CD4-positive, alpha-beta T cell treated with Interleukin-17A for 1 hour (primary cell): ENCODE data around the gene CPLANE2.
A peak's percentile ranks its signal among the peaks of the same experiment; 100 is the strongest.
"Not testable (repeated sequence)": the region's sequence is repeated elsewhere in the genome, so short reads cannot be mapped to it uniquely, and the experiment has no call there.

Experiments
- DNase-seq: peaks from one replicate; pipeline ENCODE4 v3.0.0-alpha.2; 2020

The CPLANE2 gene

GRCh38 chr1:16226490-16227179 lies 10.3 kb downstream of the CPLANE2 start:
- DNase-seq: no peak

- DNase-seq: no peak
These were observed 10.9 kb downstream of the CPLANE2 start for GRCh38 chr1:16226129-16226489.

DNA sequence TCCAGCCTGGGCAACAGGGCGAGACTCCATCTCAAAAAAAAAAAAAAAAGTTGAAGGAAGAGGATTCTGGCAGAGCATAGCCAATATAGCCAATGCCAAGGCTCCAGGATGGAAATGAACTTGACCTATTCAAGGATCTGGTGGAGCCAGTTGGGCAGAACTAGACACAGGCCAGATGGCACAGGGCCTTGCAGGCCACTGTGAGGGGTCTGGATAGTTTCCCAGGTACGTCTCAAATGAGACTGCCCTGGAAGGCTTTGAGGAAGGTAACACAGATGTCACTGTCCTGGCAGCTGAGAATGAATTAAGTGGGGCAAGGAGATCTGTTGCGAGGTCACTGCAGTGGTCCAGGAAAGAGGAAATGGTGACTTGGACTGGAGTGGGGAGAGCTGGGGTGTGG lies 12.5 kb downstream of the CPLANE2 start:
- DNase-seq: no peak

GRCh38 chr1:16222716-16223115 lies 14.3 kb downstream of the CPLANE2 start:
- DNase-seq: not testable (repeated sequence)

GRCh38 chr1:16221499-16221898 lies 15.5 kb downstream of the CPLANE2 start:
- no peak for DNase-seq

DNA sequence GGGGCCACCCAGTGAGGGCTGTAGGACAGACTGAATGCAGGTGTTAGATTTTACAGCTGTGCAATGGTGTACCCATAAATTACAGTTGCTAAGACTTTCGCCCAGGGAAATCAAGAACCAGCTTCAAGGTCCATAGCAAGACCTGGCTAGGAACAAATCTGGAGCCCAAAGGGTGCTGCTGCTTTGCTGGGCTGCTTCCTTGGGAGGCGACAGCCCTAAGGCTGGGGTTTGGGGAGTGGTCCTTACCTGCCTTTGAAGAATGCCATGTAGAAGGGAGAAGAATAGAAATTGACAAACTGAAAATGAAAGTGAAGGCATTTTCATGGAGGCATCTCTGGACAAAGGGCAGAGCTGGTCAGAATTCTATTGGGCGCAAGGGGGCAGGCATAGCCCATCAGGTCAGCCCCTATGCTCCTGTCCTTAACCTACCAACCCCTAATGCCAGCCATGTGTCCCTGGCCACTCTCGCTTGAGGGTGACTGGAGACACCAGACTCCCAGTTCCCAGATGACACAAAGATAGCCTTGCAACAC lies 16.9 kb downstream of the CPLANE2 start:
- DNase-seq: no peak

DNA sequence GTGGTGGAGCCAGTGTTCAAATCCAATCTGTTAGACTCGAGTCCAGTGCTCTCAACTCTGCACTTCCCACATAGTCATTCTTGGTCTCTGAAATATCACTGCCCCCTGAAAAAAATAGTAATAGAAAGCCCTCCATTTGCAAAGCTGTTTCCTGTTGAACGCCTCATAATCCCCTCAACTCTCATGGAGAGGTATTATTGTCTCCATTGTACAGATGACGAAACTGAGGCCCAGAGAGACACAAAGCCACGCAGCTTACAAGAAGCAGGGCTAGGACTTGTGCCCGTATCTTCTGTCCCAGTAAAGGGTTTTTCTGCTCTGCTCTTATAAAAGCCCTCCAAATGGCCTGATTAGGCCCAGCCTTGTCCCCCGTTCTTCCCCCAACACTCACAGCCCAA lies 18.3 kb downstream of the CPLANE2 start:
- DNase-seq: no peak

GRCh38 chr1:16218014-16218673 lies 18.8 kb downstream of the CPLANE2 start:
- DNase-seq: no peak

DNA sequence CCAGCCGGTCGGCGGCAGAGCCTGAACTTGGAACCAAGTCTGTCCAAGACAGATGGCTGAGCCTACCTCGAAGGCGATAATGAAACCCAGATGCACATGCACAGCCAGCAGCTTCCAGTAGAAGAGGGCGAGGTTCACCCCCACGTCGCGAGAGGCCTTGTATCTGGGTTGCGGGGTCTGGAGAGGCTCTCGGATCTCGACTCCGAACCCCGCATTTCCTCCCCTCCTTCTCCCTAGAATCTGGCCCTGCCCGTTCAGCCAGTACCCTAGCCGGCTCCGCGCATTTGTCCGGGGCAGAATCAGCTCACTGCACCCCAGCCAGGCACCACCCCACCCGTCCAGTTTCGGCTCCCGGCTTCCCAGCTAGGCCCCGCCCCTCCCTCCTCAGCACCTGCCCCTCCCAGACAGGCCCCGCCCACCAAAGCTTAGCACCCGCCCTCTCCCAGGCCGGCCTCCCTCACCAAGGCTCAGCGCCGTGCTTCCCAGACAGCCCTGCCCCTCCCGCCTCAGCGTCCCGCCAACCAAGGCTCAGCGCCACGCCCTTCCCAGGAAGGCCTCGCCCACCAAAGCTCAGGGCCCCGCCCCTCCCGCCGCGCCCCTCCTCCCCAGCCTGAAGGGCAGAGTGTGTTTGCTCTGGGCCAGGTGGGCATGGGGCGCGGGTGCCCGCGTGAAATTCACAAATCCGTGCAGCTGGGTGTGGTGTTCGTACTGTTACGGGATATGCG lies 19.8 kb downstream of the CPLANE2 start:
- DNase-seq: peak; percentile 97

- DNase-seq: peak; percentile 82
These were observed 20.9 kb downstream of the CPLANE2 start for GRCh38 chr1:16215882-16216753.

- DNase-seq: not testable (repeated sequence)
These were observed 21.7 kb downstream of the CPLANE2 start for GRCh38 chr1:16215240-16215639.

DNA sequence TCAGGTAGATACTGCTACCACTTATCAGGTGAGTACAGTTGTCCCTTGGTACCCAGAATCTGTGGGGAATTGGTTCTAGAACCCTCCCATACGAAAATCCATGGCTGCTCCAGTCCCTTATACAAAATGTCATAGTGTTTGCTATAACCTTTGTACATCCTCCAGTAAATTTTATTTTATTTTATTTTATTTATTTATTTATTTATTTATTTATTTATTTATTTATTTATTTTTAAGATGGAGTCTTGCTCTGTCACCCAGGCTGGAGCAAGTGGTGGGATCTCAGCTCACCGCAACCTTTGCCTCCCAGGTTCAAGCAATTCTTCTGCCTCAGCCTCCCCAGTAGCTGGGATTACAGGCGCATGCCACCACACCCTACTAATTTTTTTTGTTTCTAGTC lies 23.4 kb downstream of the CPLANE2 start:
- not testable (repeated sequence) for DNase-seq

DNA sequence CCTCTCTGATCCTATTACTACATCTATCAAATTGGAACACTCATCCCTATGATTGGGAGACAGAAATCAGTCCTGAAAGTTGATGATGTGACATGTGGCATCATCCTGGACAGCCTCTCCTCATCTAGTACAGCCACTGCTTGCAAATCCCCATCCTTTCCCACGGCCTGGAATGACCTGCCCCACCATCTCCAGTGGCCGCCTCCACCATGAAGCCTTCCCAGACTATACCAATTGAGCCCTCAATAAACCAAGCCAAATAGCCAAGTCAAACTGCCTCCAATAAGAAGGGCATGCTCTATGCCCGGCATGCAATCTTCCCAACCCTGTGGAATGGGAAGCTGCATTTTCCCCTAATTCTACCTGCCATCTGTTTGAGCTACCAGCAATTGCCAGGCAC lies 24.0 kb downstream of the CPLANE2 start:
- DNase-seq: no peak

- no peak for DNase-seq
These were observed 24.6 kb downstream of the CPLANE2 start, which contains the start of gene ARHGEF19 for GRCh38 chr1:16212251-16212961. TSS of gene ARHGEF19 (minus strand) at chr1:16212652. CDS start at chr1:16209054, 3,598 bp downstream.

GRCh38 chr1:16211824-16212223 lies 25.2 kb downstream of the CPLANE2 start:
- no peak for DNase-seq

DNA sequence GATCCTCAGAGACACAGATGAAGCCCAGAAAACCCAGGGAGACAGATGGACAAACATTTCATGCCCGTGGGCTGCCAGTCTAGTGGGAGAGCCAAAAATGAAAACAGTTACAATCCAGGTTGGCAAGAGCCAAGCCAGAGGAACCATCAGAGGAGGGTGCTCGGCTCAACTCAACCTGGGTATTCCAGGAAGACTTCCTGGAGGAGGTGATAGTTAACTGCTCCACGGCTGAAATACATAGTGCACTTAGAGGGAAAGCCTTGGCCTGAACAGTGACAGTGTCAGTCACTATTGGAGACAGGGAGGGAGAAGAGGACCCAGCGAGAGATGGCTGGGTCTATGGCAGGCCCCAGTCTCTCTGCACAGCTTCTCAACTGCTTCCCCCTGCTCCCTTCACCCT lies 26.4 kb downstream of the CPLANE2 start:
- no peak for DNase-seq

DNA sequence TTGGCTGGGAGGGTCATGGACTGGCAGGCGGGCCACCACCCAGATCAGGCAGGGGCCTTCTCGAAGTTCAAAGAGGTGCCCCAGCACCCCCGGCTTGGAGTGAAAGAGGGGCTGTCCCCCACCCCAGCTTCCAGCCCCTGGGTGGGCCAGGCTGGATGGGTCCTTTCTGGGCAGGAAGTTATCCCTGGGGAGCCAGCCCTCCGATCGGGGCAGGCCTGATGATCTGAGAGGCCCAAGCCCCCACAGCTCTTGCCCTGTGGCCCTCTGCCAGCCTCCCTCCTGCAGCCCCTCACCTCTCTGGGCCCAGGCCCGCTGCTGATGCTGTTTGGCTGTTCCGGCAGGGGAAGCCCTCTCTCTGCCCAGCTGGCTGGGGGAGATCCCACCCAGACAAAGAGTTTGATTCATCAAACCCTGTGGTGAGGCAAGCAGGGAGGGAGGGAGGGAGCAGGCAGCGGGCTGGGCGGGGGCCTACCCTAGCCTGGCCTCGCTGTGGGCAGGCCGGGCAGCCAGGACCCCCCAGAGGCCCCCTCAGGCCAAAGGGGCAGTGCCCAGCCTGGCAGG lies 27.1 kb downstream of the CPLANE2 start:
- no peak for DNase-seq

GRCh38 chr1:16209132-16209846 lies 27.7 kb downstream of the CPLANE2 start:
- no peak for DNase-seq

- no peak for DNase-seq
These were observed 28.6 kb downstream of the CPLANE2 start for GRCh38 chr1:16208270-16208987.
